ENCODE data around the gene VMAC.

DNA sequence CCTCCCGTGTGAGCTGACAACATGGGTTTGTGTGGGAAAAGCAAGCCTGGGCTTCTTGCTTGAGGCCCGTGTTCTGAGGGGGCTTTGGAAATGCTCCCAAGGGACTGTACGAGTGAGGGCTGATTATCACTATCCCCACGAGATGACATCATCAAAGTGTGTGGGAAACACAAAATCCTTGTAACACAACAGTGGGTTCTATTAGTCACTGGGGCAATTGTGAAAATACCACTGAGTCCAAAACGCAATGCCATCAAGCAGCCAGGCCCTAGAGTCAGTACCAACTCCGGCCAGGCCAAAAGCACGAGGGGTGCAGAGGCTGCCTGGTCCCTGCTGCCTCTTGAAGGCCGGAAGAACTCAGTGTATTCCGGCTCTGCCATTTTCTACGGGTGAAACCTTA lies 39.0 kb downstream of the VMAC start:
- TF ChIP-seq, protein P1, sequence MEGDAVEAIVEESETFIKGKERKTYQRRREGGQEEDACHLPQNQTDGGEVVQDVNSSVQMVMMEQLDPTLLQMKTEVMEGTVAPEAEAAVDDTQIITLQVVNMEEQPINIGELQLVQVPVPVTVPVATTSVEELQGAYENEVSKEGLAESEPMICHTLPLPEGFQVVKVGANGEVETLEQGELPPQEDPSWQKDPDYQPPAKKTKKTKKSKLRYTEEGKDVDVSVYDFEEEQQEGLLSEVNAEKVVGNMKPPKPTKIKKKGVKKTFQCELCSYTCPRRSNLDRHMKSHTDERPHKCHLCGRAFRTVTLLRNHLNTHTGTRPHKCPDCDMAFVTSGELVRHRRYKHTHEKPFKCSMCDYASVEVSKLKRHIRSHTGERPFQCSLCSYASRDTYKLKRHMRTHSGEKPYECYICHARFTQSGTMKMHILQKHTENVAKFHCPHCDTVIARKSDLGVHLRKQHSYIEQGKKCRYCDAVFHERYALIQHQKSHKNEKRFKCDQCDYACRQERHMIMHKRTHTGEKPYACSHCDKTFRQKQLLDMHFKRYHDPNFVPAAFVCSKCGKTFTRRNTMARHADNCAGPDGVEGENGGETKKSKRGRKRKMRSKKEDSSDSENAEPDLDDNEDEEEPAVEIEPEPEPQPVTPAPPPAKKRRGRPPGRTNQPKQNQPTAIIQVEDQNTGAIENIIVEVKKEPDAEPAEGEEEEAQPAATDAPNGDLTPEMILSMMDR (IDR thresholded peaks at IDR 0.05), result no peak
- TF ChIP-seq CBX2 (IDR thresholded peaks at IDR 0.05; ENCODE audit: borderline replicate concordance, low read depth) (no peak), JUN (IDR thresholded peaks at IDR 0.05) (no peak), SMC3 (IDR thresholded peaks at IDR 0.05) (no peak), RAD21 (conservative IDR thresholded peaks at IDR 0.05 in 1 of 2, IDR thresholded peaks at IDR 0.05 in 1 of 2) (no peak), POLR2A (IDR thresholded peaks at IDR 0.05; ENCODE audit: low read length) (no peak), POLR2AphosphoS2 (conservative IDR thresholded peaks at IDR 0.05; ENCODE audit: low read length) (no peak), FOSL2 (IDR thresholded peaks at IDR 0.05) (no peak), FOSL2 (CRISPR knock-in tag; IDR thresholded peaks at IDR 0.05) (no peak), NR3C1 (IDR thresholded peaks at IDR 0.05) (no peak), MYC (IDR thresholded peaks at IDR 0.05; ENCODE audit: borderline replicate concordance, low read length) (no peak)
- TF ChIP-seq, protein P2, sequence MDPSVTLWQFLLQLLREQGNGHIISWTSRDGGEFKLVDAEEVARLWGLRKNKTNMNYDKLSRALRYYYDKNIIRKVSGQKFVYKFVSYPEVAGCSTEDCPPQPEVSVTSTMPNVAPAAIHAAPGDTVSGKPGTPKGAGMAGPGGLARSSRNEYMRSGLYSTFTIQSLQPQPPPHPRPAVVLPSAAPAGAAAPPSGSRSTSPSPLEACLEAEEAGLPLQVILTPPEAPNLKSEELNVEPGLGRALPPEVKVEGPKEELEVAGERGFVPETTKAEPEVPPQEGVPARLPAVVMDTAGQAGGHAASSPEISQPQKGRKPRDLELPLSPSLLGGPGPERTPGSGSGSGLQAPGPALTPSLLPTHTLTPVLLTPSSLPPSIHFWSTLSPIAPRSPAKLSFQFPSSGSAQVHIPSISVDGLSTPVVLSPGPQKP (IDR thresholded peaks at IDR 0.05; ENCODE audit: low read depth, low read length), result no peak
- TF ChIP-seq, protein P3, sequence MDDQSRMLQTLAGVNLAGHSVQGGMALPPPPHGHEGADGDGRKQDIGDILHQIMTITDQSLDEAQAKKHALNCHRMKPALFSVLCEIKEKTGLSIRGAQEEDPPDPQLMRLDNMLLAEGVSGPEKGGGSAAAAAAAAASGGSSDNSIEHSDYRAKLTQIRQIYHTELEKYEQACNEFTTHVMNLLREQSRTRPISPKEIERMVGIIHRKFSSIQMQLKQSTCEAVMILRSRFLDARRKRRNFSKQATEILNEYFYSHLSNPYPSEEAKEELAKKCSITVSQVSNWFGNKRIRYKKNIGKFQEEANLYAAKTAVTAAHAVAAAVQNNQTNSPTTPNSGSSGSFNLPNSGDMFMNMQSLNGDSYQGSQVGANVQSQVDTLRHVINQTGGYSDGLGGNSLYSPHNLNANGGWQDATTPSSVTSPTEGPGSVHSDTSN (IDR thresholded peaks at IDR 0.05), result no peak
